Heart left ventricle (tissue), 16 donors: Measurements from ENCODE around the gene ZNF445. TPM values are rescaled to one million over a fixed set of nuclear protein-coding genes. Genes with fewer than 3 reads are reported as not detected.
A peak's percentile ranks its signal among the peaks of the same experiment; 100 is the strongest.

Experiments
- ATAC-seq, 4 donors: fragments of 200-7000 bp; cut with Tn5 transposase; one replicate each; pipeline ENCODE4 v1.9.1; 2020 to 2022; ENCODE audit warnings: moderate library complexity in 4 of 4, mild to moderate bottlenecking in 3 of 4, moderate number of reproducible peaks in 1 of 4
- DNase-seq, 5 donors: peaks; one replicate each; pipeline ENCODE4 v3.0.0-alpha.2; 2020
- H3K27ac ChIP-seq, 12 donors: fragments of 200-600 bp; sonication (generic) in 4 of 12; one replicate each; pipeline versions ENCODE4 v1.5.0 to v1.8.0; 2016 to 2022; ENCODE audit warnings: mild to moderate bottlenecking in 2 of 12
- H3K27me3 ChIP-seq, 9 donors: fragments of 200-600 bp; sonication (generic) in 2 of 9; one replicate each; pipeline versions ENCODE4 v1.5.1 to v1.8.0; 2016 to 2022; ENCODE audit warnings: mild to moderate bottlenecking in 3 of 9
- H3K36me3 ChIP-seq, 9 donors: fragments of 200-600 bp; sonication (generic) in 2 of 9; one replicate each; pipeline versions ENCODE4 v1.5.0 to v1.8.0; 2018 to 2022; ENCODE audit warnings: mild to moderate bottlenecking in 2 of 9
- H3K4me1 ChIP-seq, 12 donors: fragments of 200-600 bp; sonication (generic) in 4 of 12; one replicate each; pipeline versions ENCODE4 v1.5.0 to v1.8.0; 2016 to 2022; ENCODE audit warnings: mild to moderate bottlenecking in 3 of 12
- H3K4me3 ChIP-seq, 12 donors: fragments of 200-600 bp; sonication (generic) in 4 of 12; one replicate each; pipeline versions ENCODE4 v1.5.0 to v1.8.0; 2017 to 2022; ENCODE audit warnings: mild to moderate bottlenecking in 9 of 12, moderate library complexity in 4 of 12
- H3K9me3 ChIP-seq, 12 donors: fragments of 200-600 bp; sonication (generic) in 4 of 12; one replicate each; pipeline versions ENCODE4 v1.5.0 to v1.8.0; 2016 to 2022; ENCODE audit warnings: mild to moderate bottlenecking in 1 of 12
- POLR2A ChIP-seq, 2 donors: fragments of 450-650 bp; IDR thresholded peaks; one replicate each; pipeline ENCODE4 v1.6.1; 2017; ENCODE audit warnings: antibody characterized with exemption in 2 of 2, mild to moderate bottlenecking in 2 of 2, moderate library complexity in 2 of 2
- WGBS, 4 donors: extraction: QIAGEN DNeasy Blood & Tissue Kit in 2 of 4; methylation state at CpG; one replicate each; pipeline versions ENCODE4 v1.1.5 to v1.1.7; 2013 to 2018; 5-methylcytosine and 5-hydroxymethylcytosine counted together
- intact Hi-C, 10 donors: fragments of 100-400 bp; cut with DNase I; formaldehyde crosslinking; loops; one replicate each; pipeline versions ENCODE4 v1.11.1 to v1.14.2; 2022
- polyA plus RNA-seq, 2 donors: library from polyadenylated mRNA; stranded (reverse); fragments of 200-250 nt; gene quantifications; one replicate each; pipeline ENCODE4 v1.2.3, GENCODE V29; 2013
- total RNA-seq, 9 donors: library from RNA; depleted of rRNA in 2 of 9; stranded (reverse); fragments of >200 nt in 2 of 9; fragmentation: NEBNext Ultra II Directional in 3 of 9; extraction: Animal tissue kit (Norgen Biotek cat#: 25700) in 3 of 9; gene quantifications; one replicate each; pipeline versions ENCODE4 v1.1.0 to v1.2.4, GENCODE V29; 2016 to 2023
- TF ChIP-seq, protein P1 (sequence below), 12 donors: fragments of 200-600 bp; sonication (generic) in 4 of 12; IDR thresholded peaks; one replicate each; pipeline versions ENCODE4 v1.5.0 to v1.8.0; 2018 to 2022; ENCODE audit warnings: antibody characterized with exemption in 12 of 12, mild to moderate bottlenecking in 5 of 12
- donor health status: ischemic (EF 13 %, LVEDD 7.1; RV severe dilation, severe dysfunction).
- donor health status: healthy with polysubstance abuse.
- donor health status: DM: no; HTN: yes; CAD: no.
- donor health status: DM: no; HTN: no; CAD: no.
- donor health status: ischemic (EF 25% LVEDD 6.9; RV normal size, moderate dysfunction).
- donor health status: ischemic (EF 25% LVEDD 5.7; RV mildly dilated, moderate dysfunction).
- donor health status: healthy.
- donor health status: DM: yes; HTN: yes; CAD: no.
- donor health status: ischemic (EF 35%, LVEDD 5.7; RV mildly dilated, moderate dysfunction).
- donor health status: nonischemic (EF 11% LVEDD 7.7; RV severe dilation, severe dysfunction).
- donor health status: DM: yes; HTN: yes; CAD: no.
- donor health status: PGD.
- donor health status: ischemic (EF 29% LVEDD 5.4; RV normal size, mild dysfunction).
- donor health status: nonischemic (EF 23%, LVEDD 6.1; RV moderate dilation, normal function).

ZNF445 gene
- total and polyA plus RNA-seq, 11 donors, result 4.9 to 19.9 (median 11.0) TPM

DNA sequence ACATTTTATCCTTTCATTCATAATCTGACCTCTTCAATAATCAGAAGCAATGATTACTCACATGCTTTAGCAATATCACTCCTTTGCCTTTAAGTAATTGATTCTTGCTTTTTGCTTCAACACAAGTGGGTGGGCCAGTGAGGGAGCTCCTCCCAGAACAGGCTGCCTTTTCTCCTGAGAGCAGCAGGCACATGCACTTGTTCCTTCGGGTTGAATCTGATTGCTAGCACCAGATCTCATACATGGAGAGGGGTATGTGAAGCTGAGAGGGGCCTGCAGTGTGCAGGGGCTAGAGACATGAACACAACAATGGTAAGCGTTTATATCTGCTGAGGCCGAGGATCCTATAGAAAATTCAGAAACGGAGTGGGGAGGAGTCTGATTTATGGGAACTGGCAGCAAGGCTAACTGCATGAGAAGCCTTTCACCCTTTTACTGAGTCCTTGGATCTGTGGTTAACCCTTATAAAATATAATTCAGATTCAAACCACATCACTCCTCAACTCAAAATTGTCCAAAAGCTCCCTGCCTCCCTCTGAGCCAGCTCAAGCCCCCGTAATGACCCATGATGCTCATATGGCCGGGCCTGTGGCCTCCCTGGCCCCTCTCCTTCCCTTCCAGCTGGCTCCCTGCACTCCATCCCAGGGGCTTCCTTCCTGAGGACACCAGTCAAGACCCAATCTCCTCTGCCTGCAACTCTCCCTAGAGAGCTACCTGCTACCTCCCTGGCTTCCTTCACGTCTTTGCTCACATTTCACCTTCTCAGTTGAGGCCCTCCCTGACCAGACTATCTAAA is 32.4 kb downstream of the ZNF445 start:
- peaks cover 0 to 15% (median 11%) of the 10 kb centered on the region in 12 donors for H3K4me1 ChIP-seq
- no peak for TF ChIP-seq POLR2A (IDR thresholded peaks at IDR 0.05)
- TF ChIP-seq, protein P1, sequence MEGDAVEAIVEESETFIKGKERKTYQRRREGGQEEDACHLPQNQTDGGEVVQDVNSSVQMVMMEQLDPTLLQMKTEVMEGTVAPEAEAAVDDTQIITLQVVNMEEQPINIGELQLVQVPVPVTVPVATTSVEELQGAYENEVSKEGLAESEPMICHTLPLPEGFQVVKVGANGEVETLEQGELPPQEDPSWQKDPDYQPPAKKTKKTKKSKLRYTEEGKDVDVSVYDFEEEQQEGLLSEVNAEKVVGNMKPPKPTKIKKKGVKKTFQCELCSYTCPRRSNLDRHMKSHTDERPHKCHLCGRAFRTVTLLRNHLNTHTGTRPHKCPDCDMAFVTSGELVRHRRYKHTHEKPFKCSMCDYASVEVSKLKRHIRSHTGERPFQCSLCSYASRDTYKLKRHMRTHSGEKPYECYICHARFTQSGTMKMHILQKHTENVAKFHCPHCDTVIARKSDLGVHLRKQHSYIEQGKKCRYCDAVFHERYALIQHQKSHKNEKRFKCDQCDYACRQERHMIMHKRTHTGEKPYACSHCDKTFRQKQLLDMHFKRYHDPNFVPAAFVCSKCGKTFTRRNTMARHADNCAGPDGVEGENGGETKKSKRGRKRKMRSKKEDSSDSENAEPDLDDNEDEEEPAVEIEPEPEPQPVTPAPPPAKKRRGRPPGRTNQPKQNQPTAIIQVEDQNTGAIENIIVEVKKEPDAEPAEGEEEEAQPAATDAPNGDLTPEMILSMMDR (IDR thresholded peaks at IDR 0.05), result no peak
- H3K27ac ChIP-seq, result no peak overlapping the region
- ATAC-seq, result no peak
- no peak overlapping the region for H3K4me3 ChIP-seq
- no peak for DNase-seq
- intact Hi-C loops, result loop anchor here in 5 of 10 donors (5.0 to 10.0 kb wide), 2 partner anchors 108 to 110 kb away; partner anchors contain the start of gene TCAIM (in 5 of the 5)
- H3K9me3 ChIP-seq, result peaks cover 0 to 4% (median 0%) of the 10 kb centered on the region in 12 donors
- H3K27me3 ChIP-seq, result no peaks in the 10 kb centered on the region
- WGBS, 4 donors, result 93 to 96% (median 94%) methylated on average over 7 of the region's 7 CpGs
- H3K36me3 ChIP-seq, result peaks cover 4 to 72% (median 62%) of the 10 kb centered on the region in 9 donors

DNA sequence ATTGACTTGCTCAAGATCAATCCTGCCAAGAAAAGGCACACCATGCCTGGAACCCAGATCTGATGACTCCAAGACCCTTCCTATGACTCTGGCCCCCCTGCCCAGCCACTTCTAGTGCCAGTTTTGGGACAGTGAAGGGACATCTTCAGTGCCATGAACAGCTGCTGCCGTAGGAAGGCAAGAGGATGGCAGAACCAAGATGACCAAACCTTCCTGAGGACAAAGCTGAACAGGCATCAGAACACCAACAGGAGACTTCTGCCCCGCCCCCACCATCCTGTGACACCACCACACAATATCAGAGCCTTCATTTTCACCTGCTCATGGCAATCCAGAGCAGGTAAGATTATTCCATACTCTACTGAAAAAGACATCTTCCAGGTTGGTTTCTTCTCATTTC is 33.0 kb downstream of the ZNF445 start:
- Histone ChIP-seq H3K4me3 (no peak overlapping the region), H3K9me3 (peaks cover 0 to 4% (median 0%) of the 10 kb centered on the region in 12 donors), H3K4me1 (peaks cover 0 to 21% (median 17%) of the 10 kb centered on the region in 12 donors), H3K27ac (no peak overlapping the region), H3K36me3 (peaks cover 4 to 65% (median 55%) of the 10 kb centered on the region in 9 donors), H3K27me3 (no peaks in the 10 kb centered on the region)
- TF ChIP-seq POLR2A (IDR thresholded peaks at IDR 0.05), result no peak
- TF ChIP-seq, protein P1 (IDR thresholded peaks at IDR 0.05), result no peak
- DNase-seq (no peak), ATAC-seq (no peak)
- 87 to 100% (median 97%) methylated on average over 1 to 2 of the region's 2 CpGs for WGBS, 4 donors
- intact Hi-C loops, result loop anchor here in 5 of 10 donors (5.0 to 10.0 kb wide), 2 partner anchors 107 to 110 kb away; partner anchors contain the start of gene TCAIM (in 5 of the 5)

DNA sequence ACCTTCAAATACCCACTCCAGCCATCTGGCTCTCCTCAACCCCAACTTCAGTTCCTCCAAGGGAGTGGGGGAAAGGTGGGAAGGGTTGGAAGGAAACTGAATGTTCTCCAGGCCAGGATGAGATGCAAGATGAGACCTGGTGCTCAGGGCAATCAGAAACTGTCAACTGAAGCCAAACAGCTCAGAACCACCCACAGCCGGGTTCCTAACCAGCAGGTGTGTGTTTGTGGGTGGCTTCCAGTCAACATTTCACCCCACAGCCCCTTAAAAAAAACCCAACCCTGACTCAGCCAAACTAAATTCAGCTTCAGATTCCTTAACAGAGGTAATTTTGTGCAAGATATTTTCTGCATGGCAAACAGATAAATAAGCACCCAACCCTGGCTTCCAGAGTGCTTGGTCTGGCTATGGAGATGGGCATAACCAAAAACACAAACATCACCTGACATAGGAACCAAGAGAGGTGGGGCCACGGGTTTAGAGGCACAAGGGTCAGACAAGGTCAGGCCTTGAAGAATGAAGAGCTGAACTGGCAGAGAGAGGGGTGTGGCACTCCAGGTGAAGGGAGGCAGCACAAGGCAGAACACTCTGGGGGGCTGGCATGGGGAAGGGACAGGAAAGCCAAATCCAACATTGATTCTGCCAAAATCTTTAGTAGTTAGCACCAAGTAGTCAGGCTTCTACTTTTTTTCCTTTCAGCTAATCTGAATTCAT is 34.7 kb downstream of the ZNF445 start:
- no peak for DNase-seq

More for the DNA sequence above, 34.7 kb downstream of the ZNF445 start:
- WGBS, 4 donors, result 64 to 78% (median 70%) methylated on average over 2 of the region's 2 CpGs
- no peak for ATAC-seq
- Histone ChIP-seq H3K27ac (peak overlapping the region in 1 of 12 donors; percentile 20), H3K36me3 (peaks cover 4 to 48% (median 38%) of the 10 kb centered on the region in 9 donors), H3K27me3 (no peaks in the 10 kb centered on the region), H3K4me1 (peaks cover 0 to 32% (median 23%) of the 10 kb centered on the region in 12 donors), H3K9me3 (peaks cover 0 to 4% (median 0%) of the 10 kb centered on the region in 12 donors), H3K4me3 (no peak overlapping the region)
- intact Hi-C loops, result loop anchor here in 5 of 10 donors (5.0 to 10.0 kb wide), 2 partner anchors 105 to 108 kb away; partner anchors contain the start of gene TCAIM (in 5 of the 5)
- TF ChIP-seq, protein P1 (IDR thresholded peaks at IDR 0.05), result no peak
- TF ChIP-seq POLR2A (IDR thresholded peaks at IDR 0.05), result no peak
